ENCODE results near the gene C1QC. TPM values are rescaled to one million over a fixed set of nuclear protein-coding genes. Genes with fewer than 3 reads are reported as not detected.
A peak's percentile ranks its signal among the peaks of the same experiment; 100 is the strongest.

C1QC gene
- total and polyA plus RNA-seq, 4 experiments from 2014 or later: 3.3 to 3.8 TPM; not detected in 2

DNA sequence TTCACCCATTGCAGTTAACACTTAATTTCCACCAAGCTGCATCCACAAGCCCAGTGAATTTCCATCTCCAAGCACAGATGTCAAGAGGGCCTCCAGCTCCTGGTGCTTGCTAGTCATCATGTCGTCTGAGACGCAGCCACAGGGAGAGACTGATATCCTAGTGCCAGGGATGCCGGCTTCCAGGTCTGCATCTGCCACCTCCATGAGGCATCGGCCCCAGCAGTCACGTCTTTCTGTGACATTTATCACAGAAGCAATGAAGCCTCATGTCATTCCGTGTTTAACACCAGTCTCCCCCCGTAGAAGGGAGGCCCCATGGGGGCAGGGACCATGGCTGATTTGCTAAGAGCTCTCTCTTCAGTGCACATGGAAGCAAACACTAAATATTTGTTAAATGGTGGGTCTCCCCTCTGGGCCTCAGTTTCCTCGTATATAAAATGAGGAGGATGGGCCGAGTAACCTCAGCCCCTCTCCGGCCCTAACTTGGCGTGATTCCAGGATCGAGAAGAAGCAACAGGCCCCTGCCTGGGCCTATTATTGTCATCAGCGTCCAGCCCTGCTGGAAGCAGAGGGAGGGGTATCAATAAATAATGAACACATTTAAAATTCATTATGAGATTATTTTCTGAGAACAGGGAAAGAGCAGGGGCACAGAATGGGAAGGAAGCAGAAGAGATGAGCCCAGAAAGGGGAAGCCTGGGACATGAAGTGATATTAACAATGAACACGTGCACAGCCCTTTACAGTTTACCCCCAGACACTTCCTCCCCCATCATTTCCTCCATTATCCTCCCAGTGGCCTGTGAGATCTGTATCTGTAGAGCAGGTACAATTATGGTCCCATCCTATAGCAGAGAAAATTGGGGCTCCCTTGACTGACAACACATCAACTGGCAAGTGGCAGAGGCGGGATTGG, 8.8 kb downstream of the C1QC start:
- no peak overlapping the region for H3K27ac ChIP-seq (ENCODE audit: low read depth, low read length)
- H3K4me3 Mint-ChIP-seq: no peak overlapping the region
- H3K4me3 ChIP-seq (ENCODE audit: low read length in 2 of 2): no peak overlapping the region
- POLR2A ChIA-PET (ENCODE audit: partially characterized antibody): no interaction called here
- no peaks in the 10 kb centered on the region for H3K4me1 ChIP-seq (ENCODE audit: insufficient read depth, low read length)
- DNase-seq: no peak
- no peaks in the 10 kb centered on the region for H3K36me3 ChIP-seq (ENCODE audit: insufficient read depth, low read length)
- no peaks in the 10 kb centered on the region for H3K36me3 Mint-ChIP-seq
- peaks cover 8 to 15% of the 10 kb centered on the region in 2 donors for H3K27me3 Mint-ChIP-seq
- CTCF ChIA-PET (ENCODE audit: partially characterized antibody): interaction anchor here (0.7 kb wide), 1 partner anchor 10 kb away, joined by 3 read pairs; no protein-coding TSS in a partner anchor
- intact Hi-C loops (cut with micrococcal nuclease): no loop called here
- no peaks in the 10 kb centered on the region for H3K27me3 ChIP-seq (ENCODE audit: insufficient read depth, low read length)
- H3K9me3 Mint-ChIP-seq: peaks cover 0 to 2% (median 0%) of the 10 kb centered on the region in 8 donors
- no peak overlapping the region for H3K27ac Mint-ChIP-seq
- no peaks in the 10 kb centered on the region for H3K4me1 Mint-ChIP-seq
- no peaks in the 10 kb centered on the region for H3K9me3 ChIP-seq (ENCODE audit: control insufficient read depth in 1 of 2, low read length in 2 of 2)

DNA sequence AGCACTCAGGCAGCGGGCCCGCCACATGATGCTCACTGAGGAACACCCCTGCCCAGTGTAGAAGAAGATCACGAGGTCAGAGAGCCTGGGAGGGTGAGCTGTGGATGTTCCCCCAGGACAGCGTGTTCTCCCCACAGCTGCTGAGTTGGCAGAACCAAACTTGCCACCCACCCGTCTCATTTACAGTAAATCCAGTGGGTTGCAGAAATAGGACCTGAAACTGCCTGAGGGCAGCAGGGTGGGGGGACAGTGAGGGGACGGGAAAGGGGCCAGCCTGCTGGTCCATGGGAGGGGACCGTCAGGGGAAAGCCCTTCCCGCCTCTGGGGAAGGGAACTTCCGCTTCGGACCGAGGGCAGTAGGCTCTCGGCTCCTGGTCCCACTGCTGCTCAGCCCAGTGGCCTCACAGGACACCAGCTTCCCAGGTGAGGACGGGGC, 9.5 kb downstream of the C1QC start, which contains the start of gene C1QB:
TSS of gene C1QB (plus strand) at position 356 of the 436 bp plus-strand sequence. CDS start 6,227 bp downstream, outside the sequence.
- H3K27ac ChIP-seq (ENCODE audit: low read depth, low read length): no peak within 1 kb of the TSS
- Mint-ChIP-seq H3K36me3 (no peaks in the 10 kb centered on the region), H3K27me3 (peaks cover 9 to 14% of the 10 kb centered on the region in 2 donors), H3K9me3 (peaks cover 0 to 2% (median 0%) of the 10 kb centered on the region in 8 donors), H3K4me3 (no peak within 1 kb of the TSS), H3K27ac (no peak within 1 kb of the TSS), H3K4me1 (no peaks in the 10 kb centered on the region)
- H3K36me3 ChIP-seq (ENCODE audit: insufficient read depth, low read length): no peaks in the 10 kb centered on the region
- H3K4me1 ChIP-seq (ENCODE audit: insufficient read depth, low read length): no peaks in the 10 kb centered on the region
- CTCF ChIA-PET (ENCODE audit: partially characterized antibody): no interaction called here
- intact Hi-C loops (cut with micrococcal nuclease): no loop called here
- no peak for DNase-seq
- H3K27me3 ChIP-seq (ENCODE audit: insufficient read depth, low read length): no peaks in the 10 kb centered on the region
- POLR2A ChIA-PET (ENCODE audit: partially characterized antibody): interaction anchor here (0.8 kb wide), 1 partner anchor 771 kb away, joined by 3 read pairs; no protein-coding TSS in a partner anchor
- H3K4me3 ChIP-seq (ENCODE audit: low read length in 2 of 2): no peak within 1 kb of the TSS
- H3K9me3 ChIP-seq (ENCODE audit: control insufficient read depth in 1 of 2, low read length in 2 of 2): no peaks in the 10 kb centered on the region

DNA sequence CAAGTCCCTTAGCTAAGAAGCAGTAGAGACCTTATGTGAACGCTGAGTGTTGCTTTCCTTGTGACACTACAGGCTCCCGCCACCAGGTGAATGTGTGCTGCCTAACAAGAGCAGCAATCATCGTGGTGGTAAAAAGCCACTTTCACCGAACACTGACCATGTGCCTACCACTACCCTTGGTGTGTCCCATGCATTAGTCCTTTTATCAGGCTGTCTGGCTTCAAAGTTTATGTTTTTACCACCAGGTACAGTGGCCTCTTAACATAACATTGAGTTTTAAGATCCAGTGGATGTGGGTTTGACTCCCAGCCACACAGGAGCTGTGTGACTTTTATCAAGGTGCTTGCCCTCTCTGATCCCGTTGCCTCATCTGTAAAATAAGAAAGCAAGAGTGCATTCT, 11.3 kb downstream of the C1QC start:
- intact Hi-C loops (cut with micrococcal nuclease): no loop called here
- POLR2A ChIA-PET (ENCODE audit: partially characterized antibody): no interaction called here
- Mint-ChIP-seq H3K36me3 (no peaks in the 10 kb centered on the region), H3K4me1 (no peaks in the 10 kb centered on the region), H3K27me3 (peaks cover 16 to 19% of the 10 kb centered on the region in 2 donors), H3K27ac (no peak overlapping the region), H3K4me3 (no peak overlapping the region), H3K9me3 (peaks cover 0 to 4% (median 0%) of the 10 kb centered on the region in 8 donors)
- Histone ChIP-seq H3K4me3 (ENCODE audit: low read length in 2 of 2) (no peak overlapping the region), H3K36me3 (ENCODE audit: insufficient read depth, low read length) (no peaks in the 10 kb centered on the region), H3K9me3 (ENCODE audit: control insufficient read depth in 1 of 2, low read length in 2 of 2) (no peaks in the 10 kb centered on the region), H3K27ac (ENCODE audit: low read depth, low read length) (no peak overlapping the region), H3K27me3 (ENCODE audit: insufficient read depth, low read length) (no peaks in the 10 kb centered on the region), H3K4me1 (ENCODE audit: insufficient read depth, low read length) (no peaks in the 10 kb centered on the region)
- CTCF ChIA-PET (ENCODE audit: partially characterized antibody): no interaction called here
- DNase-seq: no peak

DNA sequence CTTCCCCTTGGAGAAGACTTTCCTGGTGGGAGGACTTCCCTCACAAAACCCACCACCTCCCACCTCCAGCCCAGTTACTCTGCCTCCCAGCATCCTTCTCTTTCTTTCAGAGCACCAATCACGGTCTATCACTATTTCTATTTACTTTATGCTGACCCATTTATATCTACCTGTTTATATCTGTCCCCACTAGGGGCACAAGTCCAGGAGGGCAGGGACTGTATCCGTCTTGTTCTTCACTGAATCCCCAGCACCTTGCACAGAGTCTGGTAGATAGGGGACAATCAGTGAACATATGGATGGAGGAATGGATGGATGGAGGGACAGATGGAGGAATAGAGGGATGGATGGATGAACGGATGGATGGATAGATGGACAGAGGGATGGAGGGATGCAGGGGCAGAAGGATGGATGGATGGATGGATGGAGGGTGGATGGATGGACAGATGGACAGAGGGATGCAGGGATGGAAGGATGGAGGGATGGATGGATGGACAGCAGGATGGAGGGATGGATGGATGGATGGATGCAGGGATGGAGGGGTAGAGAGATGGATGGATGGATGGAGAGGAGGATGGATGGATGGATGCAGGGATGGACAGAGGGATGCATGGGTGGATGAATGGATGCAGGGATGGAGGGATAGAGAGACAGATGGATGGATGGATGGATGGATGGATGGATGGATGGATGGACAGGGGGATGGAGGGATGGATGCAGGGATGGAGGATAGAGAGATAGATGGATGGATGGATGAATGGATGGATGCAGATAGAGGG, 15.1 kb downstream of the C1QC start:
- H3K4me1 ChIP-seq (ENCODE audit: insufficient read depth, low read length): no peaks in the 10 kb centered on the region
- ChIA-PET POLR2A (ENCODE audit: partially characterized antibody) (no interaction called here), CTCF (ENCODE audit: partially characterized antibody) (no interaction called here)
- no peak overlapping the region for H3K4me3 Mint-ChIP-seq
- H3K36me3 ChIP-seq (ENCODE audit: insufficient read depth, low read length): no peaks in the 10 kb centered on the region
- H3K27ac Mint-ChIP-seq: peak overlapping the region in 1 of 7 donors; percentile 56
- H3K36me3 Mint-ChIP-seq: no peaks in the 10 kb centered on the region
- H3K4me1 Mint-ChIP-seq: no peaks in the 10 kb centered on the region
- no peaks in the 10 kb centered on the region for H3K9me3 ChIP-seq (ENCODE audit: control insufficient read depth in 1 of 2, low read length in 2 of 2)
- no peak overlapping the region for H3K4me3 ChIP-seq (ENCODE audit: low read length in 2 of 2)
- peaks cover 0 to 4% (median 0%) of the 10 kb centered on the region in 8 donors for H3K9me3 Mint-ChIP-seq
- no peaks in the 10 kb centered on the region for H3K27me3 ChIP-seq (ENCODE audit: insufficient read depth, low read length)
- intact Hi-C loops (cut with micrococcal nuclease): no loop called here
- H3K27me3 Mint-ChIP-seq: peaks cover 11 to 21% of the 10 kb centered on the region in 2 donors
- H3K27ac ChIP-seq (ENCODE audit: low read depth, low read length): no peak overlapping the region
- no peak for DNase-seq

DNA sequence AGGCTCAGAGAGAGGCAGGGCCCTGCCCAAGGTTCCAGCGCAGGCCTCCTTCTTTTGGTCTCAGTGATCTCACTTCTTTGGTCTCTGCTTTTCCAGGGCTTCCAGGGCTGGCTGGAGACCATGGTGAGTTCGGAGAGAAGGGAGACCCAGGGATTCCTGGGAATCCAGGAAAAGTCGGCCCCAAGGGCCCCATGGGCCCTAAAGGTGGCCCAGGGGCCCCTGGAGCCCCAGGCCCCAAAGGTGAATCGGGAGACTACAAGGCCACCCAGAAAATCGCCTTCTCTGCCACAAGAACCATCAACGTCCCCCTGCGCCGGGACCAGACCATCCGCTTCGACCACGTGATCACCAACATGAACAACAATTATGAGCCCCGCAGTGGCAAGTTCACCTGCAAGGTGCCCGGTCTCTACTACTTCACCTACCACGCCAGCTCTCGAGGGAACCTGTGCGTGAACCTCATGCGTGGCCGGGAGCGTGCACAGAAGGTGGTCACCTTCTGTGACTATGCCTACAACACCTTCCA, 17.3 kb downstream of the C1QC start:
- Mint-ChIP-seq H3K27me3 (peaks cover 18 to 26% of the 10 kb centered on the region in 2 donors), H3K9me3 (peaks cover 0 to 4% (median 0%) of the 10 kb centered on the region in 8 donors), H3K4me1 (no peaks in the 10 kb centered on the region), H3K4me3 (no peak overlapping the region), H3K36me3 (no peaks in the 10 kb centered on the region), H3K27ac (no peak overlapping the region)
- ChIA-PET POLR2A (ENCODE audit: partially characterized antibody) (no interaction called here), CTCF (ENCODE audit: partially characterized antibody) (no interaction called here)
- Histone ChIP-seq H3K27me3 (ENCODE audit: insufficient read depth, low read length) (no peaks in the 10 kb centered on the region), H3K27ac (ENCODE audit: low read depth, low read length) (no peak overlapping the region), H3K4me1 (ENCODE audit: insufficient read depth, low read length) (no peaks in the 10 kb centered on the region), H3K36me3 (ENCODE audit: insufficient read depth, low read length) (no peaks in the 10 kb centered on the region), H3K9me3 (ENCODE audit: control insufficient read depth in 1 of 2, low read length in 2 of 2) (no peaks in the 10 kb centered on the region), H3K4me3 (ENCODE audit: low read length in 2 of 2) (no peak overlapping the region)
- intact Hi-C loops (cut with micrococcal nuclease): no loop called here
- DNase-seq: no peak

DNA sequence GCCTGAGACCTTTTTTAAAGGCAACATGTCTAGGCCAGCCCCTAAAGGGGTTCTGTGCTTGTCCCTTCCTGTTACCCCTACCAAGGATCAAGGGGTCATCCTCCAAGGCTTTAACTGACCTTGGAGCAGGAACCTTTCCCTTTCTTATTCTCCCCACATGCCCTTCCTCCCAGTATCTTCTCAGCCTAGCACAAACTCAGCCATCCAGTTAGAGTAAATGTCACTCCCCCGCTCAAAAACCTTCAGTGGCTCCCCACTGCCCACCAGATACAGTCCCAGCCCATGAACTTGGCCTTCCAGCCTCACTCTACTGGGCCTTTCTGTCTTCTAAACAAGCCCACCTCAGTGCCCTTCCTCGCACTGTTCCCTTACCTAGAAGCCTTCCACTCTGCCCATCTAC, 18.4 kb downstream of the C1QC start:
- POLR2A ChIA-PET (ENCODE audit: partially characterized antibody): no interaction called here
- H3K27me3 Mint-ChIP-seq: peaks cover 11 to 26% of the 10 kb centered on the region in 2 donors
- Histone ChIP-seq H3K27me3 (ENCODE audit: insufficient read depth, low read length) (no peaks in the 10 kb centered on the region), H3K27ac (ENCODE audit: low read depth, low read length) (no peak overlapping the region), H3K9me3 (ENCODE audit: control insufficient read depth in 1 of 2, low read length in 2 of 2) (no peaks in the 10 kb centered on the region), H3K4me3 (ENCODE audit: low read length in 2 of 2) (no peak overlapping the region), H3K36me3 (ENCODE audit: insufficient read depth, low read length) (no peaks in the 10 kb centered on the region), H3K4me1 (ENCODE audit: insufficient read depth, low read length) (no peaks in the 10 kb centered on the region)
- no peak overlapping the region for H3K4me3 Mint-ChIP-seq
- no peaks in the 10 kb centered on the region for H3K36me3 Mint-ChIP-seq
- H3K9me3 Mint-ChIP-seq: peaks cover 0 to 4% (median 0%) of the 10 kb centered on the region in 8 donors
- H3K27ac Mint-ChIP-seq: no peak overlapping the region
- DNase-seq: no peak
- intact Hi-C loops (cut with micrococcal nuclease): no loop called here
- no peaks in the 10 kb centered on the region for H3K4me1 Mint-ChIP-seq
- CTCF ChIA-PET (ENCODE audit: partially characterized antibody): no interaction called here

DNA sequence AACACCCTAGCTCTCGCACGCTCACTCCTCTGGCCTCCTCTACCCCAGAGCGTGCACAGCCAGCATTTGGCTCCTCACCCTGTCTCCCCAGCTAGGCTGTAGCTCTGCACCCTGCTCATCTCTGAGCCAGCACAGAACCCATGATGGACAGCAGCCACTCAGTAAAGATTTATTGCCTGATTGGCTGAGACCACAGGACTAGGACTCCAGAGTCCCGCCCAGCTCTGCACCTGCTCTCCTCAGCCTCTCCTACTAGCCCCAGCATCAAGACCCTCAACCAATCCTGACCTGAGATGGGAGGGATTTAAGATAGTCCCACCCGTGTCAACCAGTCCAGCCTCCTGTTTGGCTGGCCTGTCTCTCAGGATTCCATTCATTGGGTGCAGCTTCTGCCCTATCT, 18.9 kb downstream of the C1QC start:
- peaks cover 11 to 27% of the 10 kb centered on the region in 2 donors for H3K27me3 Mint-ChIP-seq
- H3K9me3 Mint-ChIP-seq: peaks cover 0 to 4% (median 0%) of the 10 kb centered on the region in 8 donors
- no peak overlapping the region for H3K27ac Mint-ChIP-seq
- H3K36me3 Mint-ChIP-seq: no peaks in the 10 kb centered on the region
- no peaks in the 10 kb centered on the region for H3K9me3 ChIP-seq (ENCODE audit: control insufficient read depth in 1 of 2, low read length in 2 of 2)
- no peaks in the 10 kb centered on the region for H3K4me1 Mint-ChIP-seq
- H3K4me3 ChIP-seq (ENCODE audit: low read length in 2 of 2): no peak overlapping the region
- ChIA-PET CTCF (ENCODE audit: partially characterized antibody) (no interaction called here), POLR2A (ENCODE audit: partially characterized antibody) (no interaction called here)
- no peaks in the 10 kb centered on the region for H3K4me1 ChIP-seq (ENCODE audit: insufficient read depth, low read length)
- H3K27me3 ChIP-seq (ENCODE audit: insufficient read depth, low read length): no peaks in the 10 kb centered on the region
- intact Hi-C loops (cut with micrococcal nuclease): no loop called here
- no peak overlapping the region for H3K27ac ChIP-seq (ENCODE audit: low read depth, low read length)
- DNase-seq: no peak
- H3K36me3 ChIP-seq (ENCODE audit: insufficient read depth, low read length): no peaks in the 10 kb centered on the region
- H3K4me3 Mint-ChIP-seq: peak overlapping the region in 1 of 8 donors; percentile 1
